Middle frontal gyrus (tissue), 1 donor: ENCODE results near the gene ATAD1.
A peak's percentile ranks its signal among the peaks of the same experiment; 100 is the strongest.
"Not testable (repeated sequence)": the region's sequence is repeated elsewhere in the genome, so short reads cannot be mapped to it uniquely, and the experiment has no call there.

Experiments used
- DNase-seq: peaks from one replicate; pipeline ENCODE4 v3.0.0-alpha.2; 2015; ENCODE audit warnings: low spot score; ENCODE audit errors: extremely low spot score

ATAD1 gene

DNA sequence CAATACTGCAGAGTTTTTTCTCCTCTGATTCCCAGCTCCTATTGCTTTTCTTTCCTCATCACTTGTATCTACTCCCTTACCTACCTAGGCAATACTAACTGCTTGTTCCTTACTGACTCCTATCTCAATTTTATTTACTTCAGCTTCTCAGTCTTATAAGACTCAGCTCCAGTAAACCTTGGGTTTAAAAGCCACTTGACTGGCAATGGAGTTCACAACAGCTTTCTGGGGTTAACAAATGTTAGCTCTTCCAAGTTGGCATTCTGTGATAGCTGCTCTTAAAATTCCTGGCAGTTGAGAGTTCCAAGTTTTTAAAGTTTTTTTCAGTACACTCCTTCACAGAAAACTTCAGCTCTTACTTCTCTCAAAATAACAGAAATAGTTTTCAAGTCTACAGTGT lies 14.2 kb downstream of the ATAD1 start:
- no peak for DNase-seq

DNA sequence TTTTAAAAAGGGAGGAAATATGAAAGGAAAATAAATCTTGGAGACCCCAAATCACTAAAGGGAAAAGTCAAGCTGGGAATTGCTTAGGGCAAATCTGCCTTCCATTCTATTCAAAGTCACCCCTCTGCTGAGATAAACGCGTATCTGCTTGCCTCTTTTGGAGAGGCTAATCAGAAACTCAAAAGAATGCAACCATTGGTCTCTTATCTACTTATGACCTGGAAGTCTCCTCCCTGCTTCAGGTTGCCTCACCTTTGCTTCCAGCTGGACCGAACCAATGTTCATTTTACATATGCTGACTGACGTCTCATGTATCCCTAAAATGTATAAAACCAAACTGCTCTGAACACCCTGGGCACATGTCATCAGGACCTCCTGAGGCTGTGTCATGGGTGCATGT lies 14.7 kb downstream of the ATAD1 start:
- no peak for DNase-seq

DNA sequence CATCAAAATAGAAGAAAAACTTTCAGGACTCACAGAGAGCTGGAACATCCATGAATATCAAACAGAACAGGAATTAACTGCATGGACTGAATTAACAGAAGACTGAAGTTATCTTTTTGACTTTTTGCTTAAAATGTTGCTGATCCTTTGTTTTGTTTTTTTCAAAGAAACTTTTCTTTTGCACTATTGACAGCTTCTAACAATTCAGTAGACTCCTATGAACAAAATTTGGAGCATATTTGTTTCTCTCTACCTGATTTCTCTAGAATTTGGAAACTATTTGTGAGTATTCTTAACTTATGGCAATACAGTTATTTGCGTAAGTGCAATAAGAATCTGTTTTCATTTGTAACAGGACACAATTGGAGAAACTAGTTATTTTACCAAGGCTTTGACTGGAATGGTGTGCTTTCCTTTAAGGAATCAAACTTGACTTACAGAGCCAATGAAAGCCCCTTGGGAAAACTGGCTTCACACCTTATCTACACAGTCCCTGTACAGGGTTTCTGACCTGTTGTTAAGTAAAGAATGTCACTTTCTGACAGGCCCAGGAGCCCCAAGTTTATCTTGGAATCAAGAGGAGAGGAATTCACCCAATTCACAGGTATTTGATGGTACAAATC lies 16.1 kb downstream of the ATAD1 start:
- not testable (repeated sequence) for DNase-seq

DNA sequence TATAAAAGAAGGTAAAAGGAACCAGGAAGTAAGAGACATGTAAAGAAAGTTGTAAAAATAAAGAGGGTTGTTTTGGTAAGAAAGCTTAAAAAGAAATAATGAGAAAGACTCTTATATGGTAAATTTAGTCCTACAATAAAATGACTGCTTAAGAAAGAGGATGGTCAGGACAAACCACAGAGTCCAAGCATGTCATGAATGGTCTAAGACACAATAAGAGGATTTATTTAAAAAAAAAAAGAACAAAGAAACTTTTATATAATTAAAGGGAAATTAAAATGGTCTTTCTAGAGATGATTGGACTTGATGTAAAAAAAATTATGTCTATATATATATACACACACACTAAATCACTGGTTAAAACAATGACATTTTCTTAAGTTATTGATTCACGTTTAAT lies 18.2 kb downstream of the ATAD1 start:
- no peak for DNase-seq

DNA sequence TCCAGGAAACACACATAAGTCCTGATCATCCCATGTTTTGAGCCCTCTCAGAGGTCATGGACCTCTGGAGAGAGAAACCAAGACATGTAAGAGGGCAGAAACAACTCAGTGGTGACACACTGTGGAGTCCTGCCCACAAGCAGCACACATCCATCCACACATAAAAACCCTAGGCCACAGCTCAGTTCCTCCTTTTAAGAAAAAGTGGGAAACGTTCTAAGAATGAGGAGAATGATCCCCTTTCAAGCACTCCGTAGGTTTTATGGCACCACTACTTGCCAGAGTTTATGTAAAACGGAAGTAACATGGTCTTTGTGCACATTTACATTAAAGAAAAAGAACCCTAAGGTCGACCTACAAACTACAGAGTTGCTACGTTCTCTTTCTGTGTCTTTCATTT lies 19.9 kb downstream of the ATAD1 start:
- no peak for DNase-seq

DNA sequence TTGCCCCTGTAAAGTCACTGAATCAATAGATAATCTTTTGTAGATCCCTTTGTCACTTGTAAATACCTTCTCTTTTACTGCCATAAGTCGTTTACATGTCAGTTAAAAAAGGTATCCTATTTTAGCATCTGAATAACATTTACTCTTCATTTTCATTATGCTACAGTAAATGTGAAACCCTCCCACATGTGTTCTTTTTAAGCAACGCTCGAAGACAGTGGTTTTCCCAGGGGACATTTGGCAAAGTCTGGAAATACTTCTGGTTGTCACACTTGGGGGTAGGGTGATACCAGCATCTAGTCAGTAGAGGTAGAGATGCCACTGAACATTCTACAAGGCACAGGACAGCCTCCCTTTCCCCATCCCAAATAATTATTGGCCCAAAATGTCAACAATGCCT lies 23.7 kb downstream of the ATAD1 start:
- peak; percentile 46 for DNase-seq

DNA sequence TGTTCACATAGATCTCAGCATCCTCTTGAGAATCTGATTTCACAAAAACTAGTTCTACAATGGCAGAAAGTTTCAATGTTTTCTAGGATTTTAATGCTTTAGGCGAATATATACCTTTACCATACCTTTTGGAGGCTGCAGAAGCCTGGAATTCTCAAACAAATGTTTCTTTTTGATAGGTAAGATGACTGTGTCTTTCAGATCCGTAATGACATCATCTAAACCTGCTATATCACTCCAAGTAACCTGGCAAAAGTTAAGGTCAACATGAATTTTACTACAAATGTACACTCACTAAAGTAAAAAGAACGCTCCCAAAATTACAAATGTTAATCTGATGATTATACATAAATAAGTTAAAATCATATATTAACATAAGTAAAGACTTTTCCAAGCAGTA lies 27.8 kb downstream of the ATAD1 start:
- no peak for DNase-seq

DNA sequence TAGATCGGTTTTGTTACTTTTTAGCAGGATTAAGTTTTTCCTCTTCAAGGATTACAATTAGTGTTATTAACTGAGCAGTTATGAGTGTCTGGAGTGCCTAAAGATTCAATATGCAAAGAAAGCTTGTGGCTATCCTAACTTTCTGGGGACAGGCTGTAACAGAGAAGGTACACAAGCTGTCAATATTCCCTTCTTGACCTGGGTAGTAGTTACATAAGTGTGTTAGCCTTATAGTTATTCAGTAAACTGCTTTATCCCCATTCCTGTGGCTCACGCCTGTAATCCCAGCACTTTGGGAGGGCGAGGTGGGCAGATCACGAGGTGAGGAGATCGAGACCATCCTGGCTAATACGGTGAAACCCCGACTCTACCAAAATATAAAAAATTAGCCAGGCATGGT lies 31.6 kb downstream of the ATAD1 start:
- DNase-seq, result no peak

DNA sequence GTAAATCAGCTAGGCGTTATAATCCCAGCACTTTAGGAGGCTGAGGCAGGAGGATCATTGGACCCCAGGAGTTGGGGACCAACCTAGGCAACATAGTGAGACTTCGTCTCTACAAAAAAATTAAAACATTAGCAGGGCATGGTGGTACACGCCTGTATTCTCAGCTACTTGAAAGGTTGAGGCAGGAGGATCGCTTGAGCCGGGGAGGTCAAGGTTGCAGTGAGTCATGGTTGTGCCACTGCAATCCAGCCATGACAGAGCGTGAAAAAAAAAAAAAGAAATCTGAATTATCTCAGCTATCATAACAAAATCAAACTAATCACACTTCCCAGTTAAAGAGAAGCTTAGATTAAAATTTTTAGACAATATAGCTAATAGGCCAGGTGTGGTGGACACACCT lies 35.3 kb downstream of the ATAD1 start:
- DNase-seq, result no peak

DNA sequence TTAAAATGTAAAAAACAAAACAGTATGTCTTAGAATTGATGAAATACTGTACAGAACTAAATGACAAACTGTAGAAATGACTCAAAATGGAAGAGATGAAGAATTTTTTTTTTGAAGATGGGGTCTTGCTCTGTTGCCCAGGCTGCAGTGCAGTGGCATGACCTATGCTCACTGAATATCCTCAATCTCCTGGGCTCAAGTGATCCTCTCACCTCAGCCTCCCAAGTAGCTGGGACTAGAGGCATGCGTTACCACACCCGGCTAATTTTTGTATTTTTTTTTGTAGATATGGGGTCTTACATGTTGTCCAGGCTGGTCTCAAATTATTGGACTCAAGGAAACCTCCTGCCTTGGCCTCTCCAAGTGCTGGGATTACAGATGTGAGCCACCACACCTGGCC lies 36.5 kb downstream of the ATAD1 start:
- no peak for DNase-seq

DNA sequence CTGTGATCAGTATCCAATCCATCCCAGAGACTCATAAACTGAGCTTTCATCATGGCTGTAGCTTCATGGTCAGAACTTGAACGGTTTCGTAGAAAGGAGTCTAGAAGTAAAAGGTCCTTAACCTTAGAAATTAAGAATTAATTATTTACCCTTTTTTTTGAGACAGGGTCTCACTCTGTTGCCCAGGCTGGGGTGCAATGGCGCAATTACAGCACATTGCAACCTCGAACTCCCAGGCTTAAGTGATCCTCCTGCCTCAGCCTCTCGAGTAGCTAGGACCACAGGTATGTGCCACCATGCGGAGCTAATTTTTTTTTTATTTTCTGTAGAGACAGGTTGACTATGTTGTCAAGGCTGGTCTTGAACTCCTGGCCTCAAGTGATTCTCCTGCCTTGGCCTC lies 41.7 kb downstream of the ATAD1 start:
- no peak for DNase-seq

DNA sequence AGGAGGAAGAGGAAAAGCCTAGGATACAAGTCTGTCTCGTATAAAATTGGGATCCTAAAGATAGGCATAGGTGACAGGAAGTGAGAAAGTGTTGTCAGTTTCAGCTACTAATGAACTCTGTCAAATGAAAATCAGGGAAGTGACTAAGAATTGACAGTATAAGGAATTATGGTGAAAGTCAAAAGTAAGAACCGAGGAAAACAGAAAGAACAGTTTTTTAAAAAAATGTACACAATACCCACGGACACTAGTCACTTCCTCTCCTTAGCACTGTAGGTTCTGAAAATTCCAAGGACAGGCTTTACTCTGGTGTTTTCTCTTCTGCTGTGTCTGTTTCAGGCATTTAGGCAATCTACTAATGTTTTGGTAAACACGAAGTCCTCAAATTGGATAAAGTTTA lies 42.3 kb downstream of the ATAD1 start:
- DNase-seq, result no peak

DNA sequence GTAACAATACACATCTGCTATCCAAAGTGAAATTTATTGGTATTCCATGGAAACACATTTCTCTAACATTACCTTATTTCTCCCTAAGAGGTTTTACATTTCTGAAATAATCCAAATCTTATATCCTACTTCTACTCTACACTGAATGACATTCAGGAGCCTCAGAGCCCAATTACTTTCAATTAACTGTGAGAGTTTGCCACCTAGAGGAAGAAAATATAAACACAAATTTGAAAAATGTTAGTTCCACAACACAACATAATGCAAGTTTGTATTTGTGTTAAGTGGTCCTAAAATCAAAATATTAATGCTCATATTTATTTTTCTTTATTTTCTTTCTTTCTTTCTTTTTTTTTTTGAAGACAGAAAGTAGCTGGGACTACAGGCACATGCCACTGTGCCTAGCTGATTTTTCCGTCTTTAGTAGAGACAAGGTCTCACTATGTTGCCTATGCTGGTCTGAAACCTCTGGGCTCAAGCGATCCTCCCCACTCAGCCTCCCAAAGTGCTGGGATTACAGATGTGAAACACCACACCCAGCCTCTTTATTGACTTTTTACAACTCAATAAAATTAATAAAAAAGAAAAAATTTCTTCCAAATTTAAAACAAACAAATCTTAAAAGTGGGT lies 46.0 kb downstream of the ATAD1 start:
- DNase-seq, result no peak

DNA sequence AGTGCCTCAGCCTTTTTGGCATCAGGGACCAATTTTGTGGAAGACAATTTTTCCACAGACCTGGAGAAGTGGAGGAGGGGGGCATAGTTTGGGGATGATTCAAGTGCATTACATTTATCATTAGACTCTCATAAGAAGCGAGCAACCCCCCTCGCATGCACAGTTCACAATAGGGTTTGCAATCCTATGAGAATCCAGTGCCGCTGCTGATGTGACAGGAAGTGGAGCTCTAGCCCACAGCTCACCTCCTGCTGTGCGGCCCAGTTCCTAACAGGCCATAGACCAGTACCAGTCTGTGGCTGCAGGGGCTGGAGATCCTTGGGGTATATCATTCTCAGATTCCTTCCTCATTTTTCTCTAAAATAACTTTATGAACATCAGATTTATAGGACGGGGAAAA lies 50.8 kb downstream of the ATAD1 start:
- DNase-seq, result no peak

DNA sequence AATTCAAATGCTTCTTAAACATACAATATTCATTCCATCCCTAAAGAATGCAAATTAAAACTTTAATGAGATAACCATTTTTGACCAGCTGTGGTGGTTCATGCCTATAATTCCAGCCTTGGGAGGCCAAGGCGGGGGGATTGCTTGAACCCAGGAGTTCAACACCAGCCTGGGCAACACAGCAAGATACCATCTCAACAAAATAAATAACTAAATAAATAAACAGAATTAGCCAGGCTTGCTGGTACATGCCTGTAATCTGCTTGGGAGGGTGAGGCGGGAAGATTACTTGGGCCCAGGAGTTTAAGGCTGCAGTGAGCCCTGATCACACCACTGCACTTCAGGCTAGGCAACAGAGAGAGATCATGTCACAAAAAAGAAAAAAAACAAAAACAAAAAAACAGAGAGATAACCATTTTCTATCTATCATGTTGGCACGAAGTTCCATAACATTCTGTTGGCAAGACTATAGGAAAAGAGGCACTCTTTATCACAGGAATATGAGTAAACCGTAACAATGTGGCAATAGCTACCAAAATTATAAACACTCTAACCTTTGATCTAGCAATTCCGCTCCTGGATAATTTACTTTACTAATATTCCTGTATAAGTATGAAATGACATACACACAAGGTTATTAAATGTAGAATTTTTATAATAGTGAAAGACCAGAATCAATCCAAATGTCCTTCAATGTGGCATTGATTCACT lies 52.2 kb downstream of the ATAD1 start:
- no peak for DNase-seq

DNA sequence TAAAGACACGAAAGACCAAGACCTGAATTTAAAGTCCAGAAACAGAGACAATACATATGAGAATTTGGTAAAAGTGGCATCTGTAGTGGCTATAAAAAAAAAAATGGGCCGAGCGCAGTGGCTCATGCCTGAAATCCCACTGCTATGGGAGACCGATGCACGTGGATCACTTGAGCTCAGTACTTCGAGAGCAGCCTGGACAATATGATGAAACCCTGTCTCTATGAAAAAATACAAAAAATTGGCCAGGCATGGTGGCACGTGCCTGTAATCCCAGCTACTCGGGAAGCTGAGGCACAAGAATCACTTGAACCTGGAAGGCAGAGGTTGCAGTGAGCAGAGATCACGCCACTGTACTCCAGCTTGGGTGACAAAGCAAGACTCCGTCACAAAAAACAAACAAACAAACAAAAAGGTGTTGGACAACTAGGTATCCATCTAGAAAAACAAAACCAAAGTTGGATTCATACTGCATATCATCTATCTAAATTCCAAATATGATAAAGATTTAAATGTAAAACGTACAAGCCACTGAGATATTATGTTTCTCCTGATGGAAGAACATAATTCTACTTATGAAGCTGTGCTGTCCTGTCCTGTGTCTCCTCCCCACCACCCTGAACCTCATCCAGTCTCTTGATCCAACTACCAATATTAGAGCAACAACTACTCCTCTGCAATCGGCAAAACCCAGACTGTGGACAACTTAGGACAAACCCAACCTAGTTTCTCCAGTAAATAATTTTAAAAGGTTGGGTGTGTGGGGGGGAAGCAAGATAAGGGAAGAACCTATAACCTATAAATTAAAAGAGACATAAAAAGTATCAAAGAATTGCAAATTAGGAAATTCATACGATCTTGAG lies 53.7 kb downstream of the ATAD1 start:
- no peak for DNase-seq

DNA sequence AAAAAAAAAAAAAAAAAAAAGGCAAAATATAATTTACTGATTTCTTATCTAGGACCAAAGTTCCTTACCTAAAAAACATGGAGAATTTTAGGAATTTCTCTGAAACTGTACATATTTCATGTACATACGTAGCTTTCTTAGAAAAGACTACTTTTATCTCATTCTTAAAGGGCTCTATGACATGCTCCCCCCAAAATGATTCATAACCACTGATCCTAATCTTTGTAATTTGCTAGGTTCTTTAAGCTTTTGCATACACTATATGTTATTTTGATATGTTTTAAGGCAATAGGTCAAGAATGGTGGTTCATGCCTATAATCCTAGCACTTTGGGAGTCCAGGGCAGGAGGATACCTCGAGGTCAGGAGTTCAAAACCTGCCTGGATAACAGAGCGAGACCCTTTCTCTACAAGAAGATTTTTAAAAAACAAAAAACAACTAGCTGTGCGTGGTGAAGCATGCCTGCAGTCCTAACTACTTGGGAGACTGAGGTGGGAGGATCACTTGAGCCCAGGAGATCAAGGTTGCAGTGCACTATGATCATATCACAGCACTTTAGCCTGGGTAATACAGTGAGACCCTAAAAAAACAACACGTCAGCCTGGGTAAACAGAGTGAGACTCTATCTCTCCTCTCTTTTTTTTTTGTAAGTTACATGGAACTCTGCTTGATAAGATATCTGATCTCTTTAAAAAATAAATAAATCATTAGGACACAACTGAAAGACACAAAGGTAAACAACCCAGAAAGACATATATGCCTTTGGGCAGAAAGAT lies 54.8 kb downstream of the ATAD1 start:
- no peak for DNase-seq

DNA sequence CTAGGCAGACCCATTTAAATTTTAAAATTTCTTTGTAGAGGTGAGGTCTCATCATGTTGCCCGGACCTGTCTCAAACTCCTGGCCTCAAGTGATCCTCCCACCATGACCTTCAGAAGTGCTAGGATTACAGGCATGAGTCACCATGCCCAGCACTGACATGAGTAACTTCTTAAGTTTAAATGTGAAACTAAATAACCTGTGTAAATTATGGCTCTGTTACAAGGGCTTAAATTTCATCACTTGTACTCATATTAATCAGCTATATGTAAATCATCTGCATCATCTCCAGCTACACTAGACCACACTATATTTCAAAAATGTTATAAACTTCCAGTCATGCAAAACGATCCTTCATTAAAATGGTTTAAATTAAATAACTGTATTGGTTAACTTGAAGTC lies 56.1 kb downstream of the ATAD1 start:
- DNase-seq, result no peak

DNA sequence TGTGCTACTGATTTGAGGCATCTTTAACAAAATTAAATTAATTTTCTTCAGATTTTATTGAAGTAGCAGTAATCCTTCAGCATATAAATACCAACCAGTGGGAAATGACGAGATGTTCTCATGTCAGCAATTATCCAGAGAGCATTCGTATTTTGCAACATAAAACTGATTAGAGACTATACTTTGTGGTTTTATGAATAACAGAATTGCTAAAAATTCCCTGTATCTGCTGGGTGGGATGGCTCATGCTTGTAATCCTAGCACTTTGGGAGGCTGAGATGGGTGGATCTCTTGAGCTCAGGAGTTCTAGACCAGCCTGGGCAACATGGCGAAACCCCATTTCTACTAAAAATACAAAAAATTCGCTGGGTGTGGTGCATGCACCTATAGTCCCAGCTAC lies 56.9 kb downstream of the ATAD1 start:
- no peak for DNase-seq

DNA sequence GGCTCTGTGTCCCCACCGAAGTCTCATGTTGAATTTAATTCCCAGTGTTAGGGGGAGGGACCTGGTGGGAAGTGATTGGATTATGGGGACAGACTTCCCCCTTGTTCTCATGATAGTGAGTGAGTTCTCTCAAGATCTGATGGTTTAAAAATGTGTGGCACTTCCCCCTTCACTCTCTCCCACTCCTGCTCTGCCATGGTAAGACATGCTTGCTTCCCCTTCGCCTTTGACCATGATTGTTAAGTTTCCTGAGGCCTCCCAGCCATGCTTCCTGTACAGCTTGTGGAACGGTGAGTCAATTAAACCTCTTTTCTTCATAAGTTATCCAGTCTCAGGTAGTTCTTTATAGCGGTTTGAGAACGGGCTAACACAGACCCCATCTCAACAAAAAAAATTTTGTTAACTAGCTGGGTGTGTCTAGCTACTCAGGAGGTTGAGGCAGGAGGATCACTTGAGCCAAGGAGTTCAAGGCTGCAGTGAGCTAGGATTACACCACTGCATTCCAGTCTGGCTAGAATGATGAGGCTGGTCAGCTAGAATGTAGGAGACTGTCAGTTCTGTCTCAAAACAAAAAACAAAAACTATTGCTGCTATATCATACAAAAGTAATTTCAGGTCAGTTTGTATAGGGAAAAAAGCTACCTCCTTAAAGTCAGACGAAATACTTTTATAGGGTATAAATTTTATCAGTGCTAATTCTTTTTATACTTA lies 57.7 kb downstream of the ATAD1 start:
- DNase-seq, result no peak

DNA sequence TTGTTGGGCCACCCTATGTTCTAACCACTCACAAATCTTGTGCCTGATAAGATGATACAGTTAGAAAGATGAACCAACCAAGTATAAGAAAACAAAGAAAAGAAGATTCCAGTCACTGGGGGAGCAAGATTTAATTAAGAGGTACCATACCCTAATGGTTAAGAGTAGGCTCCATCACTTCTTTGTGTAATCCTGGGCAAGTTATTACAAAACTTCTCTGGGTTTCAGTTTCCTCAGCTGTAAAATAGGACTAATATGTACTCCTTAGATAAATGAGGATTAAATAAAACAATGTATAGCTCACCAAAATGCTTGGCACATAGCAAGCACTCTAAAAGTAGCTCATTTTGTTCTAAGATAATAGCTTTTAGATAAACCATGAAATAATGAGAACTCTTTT lies 58.5 kb downstream of the ATAD1 start:
- no peak for DNase-seq
